Activated effector memory CD4-positive, alpha-beta T cell treated with anti-CD3 and anti-CD28 coated beads, Interleukin-2, amount 50 U/mL, for 16 hours (primary cell): ENCODE data around the gene INCENP.

ENCODE experiments used
- DNase-seq: peaks from one replicate; pipeline ENCODE4 v3.0.0-alpha.2; 2020

INCENP gene

GRCh38 chr11:62141111-62142042 is 17.6 kb downstream of the INCENP start:
- peak; percentile 43 for DNase-seq

GRCh38 chr11:62142043-62142375 is 18.2 kb downstream of the INCENP start:
- DNase-seq: peak; percentile 58

- DNase-seq: no peak
Measured at GRCh38 chr11:62142921-62143320, 19.1 kb downstream of the INCENP start.

- DNase-seq: peak; percentile 28
Measured at GRCh38 chr11:62143727-62144126, 19.9 kb downstream of the INCENP start.

- peak; percentile 57 for DNase-seq
Measured at GRCh38 chr11:62144641-62145255, 20.9 kb downstream of the INCENP start.

GRCh38 chr11:62145261-62145871 is 21.6 kb downstream of the INCENP start:
- peak; percentile 48 for DNase-seq

GRCh38 chr11:62146476-62147200 is 22.8 kb downstream of the INCENP start:
- DNase-seq: peak; percentile 43

GRCh38 chr11:62147545-62147944 is 23.7 kb downstream of the INCENP start:
- DNase-seq: peak; percentile 24

- DNase-seq: peak; percentile 28
Measured at GRCh38 chr11:62148271-62148980, 24.6 kb downstream of the INCENP start.

- DNase-seq: peak; percentile 48
Measured at GRCh38 chr11:62149986-62150886, 26.4 kb downstream of the INCENP start.

- DNase-seq: no peak
Measured at GRCh38 chr11:62150887-62151736, 27.3 kb downstream of the INCENP start.

GRCh38 chr11:62151737-62152102 is 27.9 kb downstream of the INCENP start:
- DNase-seq: peak; percentile 37

GRCh38 chr11:62152245-62153086 is 28.7 kb downstream of the INCENP start:
- DNase-seq: peak; percentile 38

GRCh38 chr11:62153087-62153395 is 29.2 kb downstream of the INCENP start:
- no peak for DNase-seq

- DNase-seq: no peak
Measured at GRCh38 chr11:62153617-62154016, 29.8 kb downstream of the INCENP start.

- DNase-seq: no peak
Measured at GRCh38 chr11:62157603-62158002, 33.8 kb downstream of the INCENP start.

GRCh38 chr11:62166371-62166770 is 42.6 kb downstream of the INCENP start:
- DNase-seq: no peak

- no peak for DNase-seq
Measured at GRCh38 chr11:62169448-62169847, 45.6 kb downstream of the INCENP start.

GRCh38 chr11:62169935-62170334 is 46.1 kb downstream of the INCENP start:
- DNase-seq: no peak

GRCh38 chr11:62171261-62171723 is 47.5 kb downstream of the INCENP start:
- DNase-seq: peak; percentile 84
